GM19455 (cell line): ENCODE measurements around the gene CTNNBL1.

Experiments used
- ATAC-seq: cut with Tn5 transposase; IDR thresholded peaks from one replicate; pipeline ENCODE4 v1.9.1; 2021; ENCODE audit not compliant: unreplicated experiment

Gene CTNNBL1

GRCh38 chr20:37875460-37876175 lies 181.8 kb downstream of the CTNNBL1 start:
- ATAC-seq, result no peak

DNA sequence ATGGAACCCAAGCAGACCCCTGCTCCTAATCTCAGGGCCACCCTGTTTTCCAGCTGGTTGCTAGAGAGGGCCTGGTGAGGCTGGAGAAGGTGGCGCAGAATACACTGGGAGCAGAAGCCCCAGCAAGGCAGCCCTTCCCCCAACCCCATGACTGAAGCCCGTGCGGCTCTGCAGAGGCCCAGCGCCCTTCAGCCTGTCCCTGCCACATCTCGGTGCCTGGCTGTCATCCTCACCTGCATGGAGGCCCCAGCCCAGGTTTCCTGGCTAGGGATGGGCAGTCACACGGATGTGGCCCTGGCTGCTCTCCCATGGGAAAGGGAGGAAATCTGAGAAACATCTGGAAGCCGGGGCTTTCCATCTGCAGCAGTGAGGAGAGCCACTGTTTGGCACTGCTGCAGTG lies 183.0 kb downstream of the CTNNBL1 start:
- no peak for ATAC-seq

- no peak for ATAC-seq
Measured at GRCh38 chr20:37877832-37878772, 184.3 kb downstream of the CTNNBL1 start.

DNA sequence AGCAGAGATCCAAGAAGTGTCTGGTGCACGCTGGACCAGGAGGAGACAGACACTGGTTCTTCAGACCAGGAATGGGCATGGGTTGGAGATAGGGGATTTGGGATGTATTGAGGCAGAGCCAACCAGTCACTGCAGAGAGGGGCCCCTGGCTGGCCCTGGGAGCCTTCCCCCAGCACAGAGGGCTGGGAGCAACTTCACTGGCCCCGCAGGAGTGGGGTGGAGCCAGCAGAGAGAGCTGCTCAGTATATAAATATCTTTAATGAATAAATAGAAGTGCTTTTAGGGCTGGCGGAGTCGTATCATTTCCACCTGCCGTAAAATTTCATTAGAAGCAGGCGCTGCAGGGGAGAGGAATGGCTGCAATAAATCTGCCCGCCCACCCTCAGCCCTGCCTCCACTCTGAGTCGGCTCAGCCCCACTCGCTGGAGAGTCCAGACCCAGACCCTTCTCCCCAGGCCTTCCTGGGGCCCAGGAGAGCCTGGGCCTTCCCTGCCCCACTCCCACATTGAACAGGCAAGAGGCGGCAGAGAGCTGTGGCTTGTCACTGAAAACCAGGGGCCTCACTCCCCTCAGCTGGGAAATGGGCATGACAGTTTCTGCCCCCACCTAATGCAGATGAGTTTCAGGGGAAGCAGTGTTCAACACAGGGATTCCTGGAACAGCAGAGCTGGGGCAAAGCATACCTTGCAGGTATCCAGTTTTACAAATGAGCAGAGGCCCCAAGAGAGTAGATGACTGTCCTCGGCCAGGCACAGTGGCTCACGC lies 185.2 kb downstream of the CTNNBL1 start:
- no peak for ATAC-seq

GRCh38 chr20:37879843-37880242 lies 186.0 kb downstream of the CTNNBL1 start:
- ATAC-seq, result no peak

- ATAC-seq, result no peak
Measured at GRCh38 chr20:37880726-37881591, 187.1 kb downstream of the CTNNBL1 start.

GRCh38 chr20:37881601-37882343 lies 187.9 kb downstream of the CTNNBL1 start:
- no peak for ATAC-seq

DNA sequence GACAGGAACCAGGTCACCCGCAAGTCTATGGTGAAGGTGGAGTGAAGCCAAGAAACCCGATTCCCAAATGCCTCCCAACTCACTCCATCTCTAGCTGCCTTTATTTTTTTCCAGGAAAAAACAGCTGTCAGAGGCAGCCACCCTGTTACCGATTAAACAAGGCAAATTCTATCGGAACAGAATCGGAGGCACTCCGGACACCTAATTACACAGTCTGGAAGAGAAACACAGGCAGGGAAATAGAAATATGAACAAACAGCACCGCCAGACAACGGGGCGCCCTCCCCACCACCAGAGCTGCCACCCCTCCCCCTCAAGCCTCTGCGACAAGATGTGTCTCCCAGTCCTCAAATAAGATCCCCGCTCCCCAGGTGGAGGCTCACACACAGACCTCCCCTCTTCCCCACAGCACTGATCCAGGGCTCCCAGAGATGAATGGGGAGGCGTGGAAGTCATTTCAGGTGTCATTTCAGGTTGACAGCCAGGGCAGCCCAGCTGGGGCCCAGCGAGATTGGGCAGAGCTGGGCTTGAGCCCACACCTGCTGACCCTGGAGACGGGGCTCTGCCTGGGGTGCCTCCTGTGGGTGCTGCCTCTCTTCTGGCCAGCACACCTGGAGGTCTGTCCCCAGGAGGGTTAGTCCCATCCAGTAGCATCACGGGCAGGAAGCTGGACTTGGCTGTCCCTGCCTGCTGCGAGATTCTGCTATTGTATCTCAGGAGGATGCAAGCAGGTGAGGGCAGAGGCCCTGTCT lies 189.3 kb downstream of the CTNNBL1 start:
- no peak for ATAC-seq

- ATAC-seq, result no peak
Measured at GRCh38 chr20:37885042-37885441, 191.2 kb downstream of the CTNNBL1 start.

GRCh38 chr20:37885593-37886503 lies 192.0 kb downstream of the CTNNBL1 start:
- ATAC-seq, result no peak

DNA sequence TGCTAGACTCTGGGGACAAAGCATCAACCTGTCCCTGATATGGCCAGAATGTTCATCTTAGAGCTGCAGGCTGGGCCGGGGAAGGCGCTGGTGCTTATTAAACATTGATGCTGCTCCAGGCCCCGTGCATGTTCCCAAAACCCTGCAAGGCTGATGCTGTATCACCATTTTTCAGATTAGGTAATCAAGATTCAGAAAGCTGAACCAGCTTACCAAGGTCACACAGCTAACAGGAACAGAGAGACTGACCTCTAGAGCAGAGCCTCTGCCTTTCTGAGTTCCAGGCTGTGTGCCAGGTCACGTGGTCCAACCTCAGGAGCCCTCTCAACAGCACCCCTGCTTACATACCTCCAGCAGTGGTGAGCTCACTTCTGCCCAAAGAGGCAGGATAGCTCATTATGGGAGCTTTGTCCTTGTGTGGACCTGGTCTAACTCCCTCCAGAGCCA lies 193.0 kb downstream of the CTNNBL1 start:
- ATAC-seq, result no peak

- no peak for ATAC-seq
Measured at GRCh38 chr20:37888641-37889040, 194.8 kb downstream of the CTNNBL1 start.

GRCh38 chr20:37890108-37890507 lies 196.3 kb downstream of the CTNNBL1 start:
- ATAC-seq, result no peak

DNA sequence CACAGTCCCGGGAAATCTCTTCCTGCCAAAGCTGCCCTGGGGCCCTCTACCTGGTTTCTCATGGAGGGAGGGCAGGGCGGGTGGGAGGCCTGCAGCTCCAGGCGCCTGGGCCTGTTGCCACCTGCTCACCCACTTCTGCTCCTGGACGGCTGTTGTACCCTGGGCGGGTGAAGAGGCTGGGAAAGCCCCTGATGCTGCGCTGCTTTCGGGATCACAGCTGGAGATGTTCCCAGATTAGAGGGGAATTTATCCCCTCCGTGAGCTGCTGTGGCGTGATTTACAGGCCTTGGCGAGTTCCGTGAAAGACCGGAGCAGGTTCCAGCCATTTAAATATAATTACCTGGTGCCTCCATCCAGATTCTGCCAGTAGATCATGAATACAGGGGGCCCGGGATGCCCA lies 196.8 kb downstream of the CTNNBL1 start:
- no peak for ATAC-seq

GRCh38 chr20:37892001-37892400 lies 198.2 kb downstream of the CTNNBL1 start:
- ATAC-seq, result no peak

DNA sequence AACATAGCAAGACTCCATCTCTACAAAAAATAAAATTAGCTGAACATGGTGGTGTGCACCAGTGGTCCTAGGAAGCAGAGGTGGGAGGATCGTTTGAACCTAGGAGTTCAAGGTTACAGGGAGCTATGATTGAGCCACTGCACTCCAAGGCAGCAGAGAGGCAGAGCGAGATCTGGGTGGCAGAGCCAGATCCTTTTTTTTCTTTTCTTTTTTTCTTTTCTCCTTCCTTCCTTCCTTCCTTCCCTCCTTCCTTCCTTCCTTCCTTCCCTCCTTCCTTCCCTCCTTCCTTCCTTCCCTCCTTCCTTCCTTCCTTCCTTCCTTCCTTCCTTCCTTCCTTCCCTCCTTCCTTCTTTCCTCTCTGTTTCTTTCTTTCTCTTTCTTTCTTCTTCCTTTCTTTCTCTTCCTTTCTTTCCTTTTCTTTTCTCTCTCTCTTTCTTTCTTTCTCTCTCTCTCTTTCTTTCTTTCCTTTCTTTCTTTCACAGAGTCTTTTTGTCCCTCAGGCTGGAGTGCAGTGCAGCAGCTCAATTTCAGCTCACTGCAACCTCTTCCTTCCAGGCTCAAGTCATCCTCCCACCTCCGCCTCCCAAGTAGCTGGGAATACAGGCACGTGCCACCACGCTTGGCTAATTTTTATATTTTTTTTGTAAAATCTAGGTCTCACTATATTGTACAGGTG lies 199.9 kb downstream of the CTNNBL1 start:
- ATAC-seq, result no peak

DNA sequence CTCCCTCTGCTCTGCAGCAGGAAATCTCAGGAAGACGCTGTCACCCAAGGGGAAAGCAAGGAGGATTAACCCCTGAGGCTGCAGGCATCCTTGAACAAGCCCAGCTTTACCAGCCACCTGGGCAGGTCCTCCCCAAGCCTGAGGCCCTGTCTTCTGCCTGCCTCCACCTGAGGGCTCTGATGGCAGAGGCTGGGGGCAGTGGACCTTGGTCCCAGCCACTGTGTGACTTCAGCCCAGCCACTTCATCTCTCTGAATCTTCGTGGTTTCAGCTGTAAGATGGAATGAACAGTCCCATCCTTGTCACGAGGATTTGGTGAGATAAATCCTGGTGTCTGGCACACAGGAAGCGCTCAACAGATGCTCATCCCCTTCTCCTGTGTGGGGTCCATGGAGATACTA lies 200.6 kb downstream of the CTNNBL1 start:
- no peak for ATAC-seq
